ENCODE data around the gene FZR1. TPM values are rescaled to one million over a fixed set of nuclear protein-coding genes. Genes with fewer than 3 reads are reported as not detected.

Gene FZR1
- total and polyA plus RNA-seq, 7 donors = 12.8 to 25.8 (median 24.3) TPM

DNA sequence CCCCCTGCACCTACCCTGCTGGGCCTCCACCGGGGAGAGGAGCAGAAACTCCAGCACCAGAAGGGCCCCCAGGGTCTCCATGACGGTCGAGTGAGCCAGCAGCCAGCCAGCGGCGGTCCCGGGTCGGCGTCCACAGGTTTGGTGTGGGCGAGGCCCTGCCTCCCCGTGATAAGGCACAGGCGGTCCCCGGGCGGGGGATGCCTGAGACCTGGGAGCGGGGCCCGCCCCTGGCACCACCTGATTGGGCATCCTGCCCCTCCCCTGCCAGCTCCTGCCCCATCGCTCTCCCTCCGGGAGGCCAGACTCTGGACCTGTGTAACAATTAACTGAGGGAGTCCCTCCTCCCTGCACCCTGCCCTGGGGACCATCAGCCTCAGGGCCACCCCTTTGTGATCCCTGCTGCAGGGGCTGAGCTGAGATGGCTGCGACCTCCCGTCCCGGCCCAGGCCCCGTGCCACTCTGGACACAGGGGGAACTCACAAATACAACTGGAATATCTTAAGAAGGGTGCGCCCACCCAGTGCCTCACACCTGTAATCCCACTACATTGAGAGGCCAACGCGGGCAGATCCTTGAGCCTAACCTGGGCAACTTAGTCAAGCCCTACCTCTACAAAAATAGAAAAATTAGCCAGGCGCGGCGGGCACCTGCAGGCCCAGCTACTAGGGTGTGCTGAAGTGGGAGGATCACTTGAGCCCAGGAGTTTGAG lies 25.6 kb upstream of the FZR1 start, which contains the start of gene SMIM24:
Gene SMIM24, minus strand, starts transcription at position 143 of the 709 bp plus-strand sequence. Its CDS starts 62 bp downstream, at position 81.
- Histone ChIP-seq H3K4me1 (no peaks in the 10 kb centered on the region), H3K4me3 (no peak within 1 kb of the TSS), H3K36me3 (ENCODE audit: insufficient read depth in 1 of 2, low read depth in 1 of 2) (no peaks in the 10 kb centered on the region), H3K27ac (no peak within 1 kb of the TSS), H3K27me3 (ENCODE audit: insufficient read depth in 3 of 3, low read length in 2 of 3) (peaks cover 0 to 45% (median 17%) of the 10 kb centered on the region in 3 donors), H3K9me3 (no peaks in the 10 kb centered on the region)
- ATAC-seq (no peak), DNase-seq (no peak)
- WGBS, 3 donors = 43 to 48% (median 47%) methylated on average over 17 to 27 of the region's 27 CpGs
- TF ChIP-seq, protein P1, sequence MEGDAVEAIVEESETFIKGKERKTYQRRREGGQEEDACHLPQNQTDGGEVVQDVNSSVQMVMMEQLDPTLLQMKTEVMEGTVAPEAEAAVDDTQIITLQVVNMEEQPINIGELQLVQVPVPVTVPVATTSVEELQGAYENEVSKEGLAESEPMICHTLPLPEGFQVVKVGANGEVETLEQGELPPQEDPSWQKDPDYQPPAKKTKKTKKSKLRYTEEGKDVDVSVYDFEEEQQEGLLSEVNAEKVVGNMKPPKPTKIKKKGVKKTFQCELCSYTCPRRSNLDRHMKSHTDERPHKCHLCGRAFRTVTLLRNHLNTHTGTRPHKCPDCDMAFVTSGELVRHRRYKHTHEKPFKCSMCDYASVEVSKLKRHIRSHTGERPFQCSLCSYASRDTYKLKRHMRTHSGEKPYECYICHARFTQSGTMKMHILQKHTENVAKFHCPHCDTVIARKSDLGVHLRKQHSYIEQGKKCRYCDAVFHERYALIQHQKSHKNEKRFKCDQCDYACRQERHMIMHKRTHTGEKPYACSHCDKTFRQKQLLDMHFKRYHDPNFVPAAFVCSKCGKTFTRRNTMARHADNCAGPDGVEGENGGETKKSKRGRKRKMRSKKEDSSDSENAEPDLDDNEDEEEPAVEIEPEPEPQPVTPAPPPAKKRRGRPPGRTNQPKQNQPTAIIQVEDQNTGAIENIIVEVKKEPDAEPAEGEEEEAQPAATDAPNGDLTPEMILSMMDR (IDR thresholded peaks at IDR 0.05) = no peak
- intact Hi-C loops (cut with DNase I) = loop anchor here in 1 of 2 donors (10.0 kb wide), 1 partner anchor 256 kb away; the partner anchor contains the start of gene CELF5

DNA sequence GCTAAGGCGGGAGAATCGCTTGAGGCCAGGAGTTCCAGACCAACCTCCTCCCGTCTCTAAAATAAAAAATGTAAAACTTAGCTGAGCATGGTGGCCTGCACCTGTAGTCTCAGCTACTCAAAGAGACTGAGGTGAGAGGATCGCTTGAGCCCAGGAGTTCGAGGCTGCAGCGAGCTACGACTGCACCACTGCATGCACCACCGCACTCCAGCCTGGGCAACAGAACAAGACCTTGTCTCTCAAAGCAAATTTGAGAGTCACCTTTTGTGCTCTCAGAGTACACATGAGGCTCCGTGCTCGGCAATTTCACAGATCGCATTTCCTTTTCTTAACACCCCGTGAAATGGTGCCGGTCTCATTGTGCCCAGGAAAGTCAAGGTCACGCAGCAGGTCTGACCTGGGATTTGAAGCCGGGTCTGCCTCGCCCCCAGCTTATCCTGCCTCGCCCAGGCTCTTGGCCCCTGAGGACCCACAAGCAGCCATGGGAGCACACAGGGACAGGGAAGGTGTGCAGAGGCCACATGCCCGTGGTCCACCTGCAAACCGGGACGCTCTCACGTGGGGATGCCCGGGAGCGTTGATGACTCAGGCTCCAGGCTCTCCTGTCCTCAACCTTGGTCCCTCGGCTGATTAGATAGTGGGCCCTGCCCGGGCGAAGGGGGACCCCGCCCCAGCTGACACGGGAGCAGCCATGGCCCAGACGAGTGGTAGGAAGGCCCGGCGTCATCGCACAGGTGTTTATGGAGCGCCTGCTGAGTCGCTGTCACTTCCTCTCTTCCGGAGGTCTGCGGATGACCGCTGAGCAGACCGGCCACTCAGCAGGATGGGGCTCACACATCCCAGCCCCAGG lies 24.6 kb upstream of the FZR1 start:
- Histone ChIP-seq H3K36me3 (ENCODE audit: insufficient read depth in 1 of 2, low read depth in 1 of 2) (no peaks in the 10 kb centered on the region), H3K4me1 (no peaks in the 10 kb centered on the region), H3K27ac (no peak overlapping the region), H3K4me3 (no peak overlapping the region), H3K27me3 (ENCODE audit: insufficient read depth in 3 of 3, low read length in 2 of 3) (peaks cover 0 to 41% (median 17%) of the 10 kb centered on the region in 3 donors), H3K9me3 (no peaks in the 10 kb centered on the region)
- WGBS, 3 donors = 22 to 31% (median 28%) methylated on average over 38 of the region's 38 CpGs
- no peak for DNase-seq
- ATAC-seq = no peak
- intact Hi-C loops (cut with DNase I) = loop anchor here in 1 of 2 donors (10.0 kb wide), 1 partner anchor 257 kb away; the partner anchor contains the start of gene CELF5
- TF ChIP-seq, protein P1 (IDR thresholded peaks at IDR 0.05) = no peak

DNA sequence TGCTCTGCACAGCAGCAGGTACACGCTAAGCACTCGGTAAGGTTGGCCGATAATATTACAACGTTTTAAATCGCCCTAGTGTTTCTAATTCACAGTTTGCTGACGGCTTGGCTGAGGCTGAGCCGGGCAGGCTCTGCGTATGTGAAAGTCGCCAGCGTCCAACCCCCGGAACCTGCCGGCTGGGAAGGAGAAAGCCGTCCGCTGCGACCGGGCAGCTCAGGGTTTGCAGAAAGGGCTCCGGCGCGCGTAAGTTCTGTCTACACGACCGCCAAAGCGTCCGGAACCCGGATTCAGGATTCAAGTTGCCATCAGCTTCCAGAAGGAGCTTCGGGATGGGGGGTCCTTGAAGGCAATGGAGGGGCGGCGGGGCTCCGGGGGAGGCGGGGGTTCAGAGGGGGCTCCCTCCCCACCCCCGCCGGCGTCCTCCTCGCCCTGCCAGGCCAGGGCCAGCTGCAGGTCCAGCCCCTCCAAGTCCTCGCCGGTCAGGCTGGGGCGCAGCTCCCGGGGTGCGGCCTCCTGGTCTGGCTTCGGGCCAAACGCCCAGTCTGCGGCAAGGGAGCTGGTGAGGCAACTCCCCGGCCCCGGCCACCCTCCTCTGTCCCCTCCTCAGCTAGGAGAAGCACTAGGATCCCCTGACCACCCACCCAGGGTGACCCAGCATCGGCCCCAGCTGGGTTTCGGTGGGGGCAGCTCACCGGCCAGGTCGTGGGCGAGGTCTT lies 23.4 kb upstream of the FZR1 start:
- ATAC-seq (no peak), DNase-seq (no peak)
- Histone ChIP-seq H3K4me3 (no peak overlapping the region), H3K27ac (no peak overlapping the region), H3K9me3 (no peaks in the 10 kb centered on the region), H3K27me3 (ENCODE audit: insufficient read depth in 3 of 3, low read length in 2 of 3) (peaks cover 0 to 41% (median 16%) of the 10 kb centered on the region in 3 donors), H3K4me1 (no peaks in the 10 kb centered on the region), H3K36me3 (ENCODE audit: insufficient read depth in 1 of 2, low read depth in 1 of 2) (no peaks in the 10 kb centered on the region)
- TF ChIP-seq, protein P1 (IDR thresholded peaks at IDR 0.05) = no peak
- intact Hi-C loops (cut with DNase I) = loop anchor here in 1 of 2 donors (10.0 kb wide), 1 partner anchor 258 kb away; the partner anchor contains the start of gene CELF5
- WGBS, 3 donors = 52 to 60% (median 54%) methylated on average over 41 to 49 of the region's 49 CpGs

DNA sequence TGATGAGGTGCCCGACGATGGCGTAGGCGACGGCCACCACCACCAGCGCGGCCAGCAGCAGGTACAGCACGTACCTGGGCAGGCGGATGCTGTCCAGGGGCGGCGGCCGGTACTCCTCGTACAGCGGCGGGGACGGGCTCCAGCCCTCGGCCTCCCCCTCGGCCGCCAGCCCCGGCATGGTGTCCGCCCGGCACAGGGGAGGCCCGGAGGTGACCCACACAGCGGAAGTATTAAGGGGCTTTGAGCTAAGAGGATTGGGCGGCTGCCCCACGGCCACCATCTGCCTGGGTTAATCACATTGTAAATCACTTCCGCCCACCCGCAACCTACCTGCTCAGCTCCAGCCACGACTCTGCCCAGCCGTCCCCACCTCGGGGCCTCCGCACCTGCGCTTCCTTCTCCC lies 22.9 kb upstream of the FZR1 start, which contains the start of gene SMIM44:
Gene SMIM44, minus strand, starts transcription at position 216 of the 403 bp plus-strand sequence. Its CDS starts 38 bp downstream, at position 178.
- H3K36me3 ChIP-seq (ENCODE audit: insufficient read depth in 1 of 2, low read depth in 1 of 2) = no peaks in the 10 kb centered on the region
- TF ChIP-seq, protein P1 (IDR thresholded peaks at IDR 0.05) = no peak
- H3K9me3 ChIP-seq = no peaks in the 10 kb centered on the region
- WGBS, 3 donors = 55 to 76% (median 55%) methylated on average over 23 to 33 of the region's 33 CpGs
- intact Hi-C loops (cut with DNase I) = loop anchor here in 1 of 2 donors (10.0 kb wide), 1 partner anchor 258 kb away; the partner anchor contains the start of gene CELF5
- no peak within 1 kb of the TSS for H3K4me3 ChIP-seq
- no peaks in the 10 kb centered on the region for H3K4me1 ChIP-seq
- ATAC-seq = no peak
- H3K27me3 ChIP-seq (ENCODE audit: insufficient read depth in 3 of 3, low read length in 2 of 3) = peaks cover 0 to 41% (median 16%) of the 10 kb centered on the region in 3 donors
- no peak within 1 kb of the TSS for H3K27ac ChIP-seq
- no peak for DNase-seq
